Nephron progenitor cell (in vitro differentiated cells): ENCODE data around the gene LHFPL2.
"Not testable (repeated sequence)": the region's sequence is repeated elsewhere in the genome, so short reads cannot be mapped to it uniquely, and the experiment has no call there.

Experiments used
- DNase-seq: peaks from one replicate; pipeline ENCODE4 v3.0.0; 2021
- H3K27ac Mint-ChIP-seq: 2 replicates; pipeline ENCODE4 v1.8.0; 2021; ENCODE audit warnings: mild to moderate bottlenecking, moderate library complexity, mixed read lengths
- H3K27me3 Mint-ChIP-seq: 2 replicates; pipeline ENCODE4 v1.8.0; 2021; ENCODE audit warnings: mild to moderate bottlenecking, low read depth, mixed read lengths; ENCODE audit not compliant: poor library complexity
- H3K36me3 Mint-ChIP-seq: 2 replicates; pipeline ENCODE4 v1.8.0; 2021; ENCODE audit warnings: low read depth, mixed read lengths
- H3K4me1 Mint-ChIP-seq: 2 replicates; pipeline ENCODE4 v1.8.0; 2021; ENCODE audit warnings: mixed read lengths
- H3K4me3 Mint-ChIP-seq: 2 replicates; pipeline ENCODE4 v1.8.0; 2021; ENCODE audit warnings: mild to moderate bottlenecking, moderate library complexity, mixed read lengths
- H3K9me3 Mint-ChIP-seq: 2 replicates; pipeline ENCODE4 v1.8.0; 2021; ENCODE audit warnings: mild to moderate bottlenecking, moderate library complexity, mixed read lengths
- CTCF ChIP-seq: fragments of 200-600 bp; sonication (generic); IDR thresholded peaks from 2 replicates; pipeline ENCODE4 v1.5.0; 2021; ENCODE audit warnings: antibody characterized with exemption

LHFPL2 gene

GRCh38 chr5:78675956-78676730, 27.6 kb upstream of the LHFPL2 start:
- Mint-ChIP-seq H3K9me3 (peaks cover 14% of the 10 kb centered on the region), H3K27ac (no peak overlapping the region), H3K36me3 (peaks cover 4% of the 10 kb centered on the region), H3K27me3 (peaks cover 3% of the 10 kb centered on the region), H3K4me3 (no peak overlapping the region), H3K4me1 (peaks cover under 1% of the 10 kb centered on the region)
- no peak for DNase-seq
- no peak for TF ChIP-seq CTCF

DNA sequence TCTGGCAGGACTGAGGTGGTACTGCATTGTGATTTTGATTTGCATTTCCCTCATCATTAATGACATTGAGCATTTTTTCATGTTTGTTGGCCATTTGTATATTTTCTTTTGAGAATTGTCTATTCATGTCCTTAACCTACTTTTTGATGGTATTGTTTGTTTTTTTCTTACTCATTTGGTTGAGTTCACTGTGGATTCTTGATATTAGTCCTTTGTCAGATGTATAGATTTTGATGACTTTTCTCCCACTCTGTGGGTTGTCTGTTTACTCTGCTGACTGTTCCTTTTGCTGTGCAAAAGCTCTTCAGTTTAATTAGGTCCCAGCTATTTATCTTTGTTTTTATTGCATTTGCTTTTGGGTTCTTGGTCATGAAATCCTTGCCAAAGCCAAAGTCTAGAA, 25.3 kb upstream of the LHFPL2 start:
- not testable (repeated sequence) for H3K4me1 Mint-ChIP-seq, DNase-seq, H3K27ac Mint-ChIP-seq, H3K36me3 Mint-ChIP-seq, H3K4me3 Mint-ChIP-seq, H3K27me3 Mint-ChIP-seq
- peaks cover 14% of the 10 kb centered on the region for H3K9me3 Mint-ChIP-seq

DNA sequence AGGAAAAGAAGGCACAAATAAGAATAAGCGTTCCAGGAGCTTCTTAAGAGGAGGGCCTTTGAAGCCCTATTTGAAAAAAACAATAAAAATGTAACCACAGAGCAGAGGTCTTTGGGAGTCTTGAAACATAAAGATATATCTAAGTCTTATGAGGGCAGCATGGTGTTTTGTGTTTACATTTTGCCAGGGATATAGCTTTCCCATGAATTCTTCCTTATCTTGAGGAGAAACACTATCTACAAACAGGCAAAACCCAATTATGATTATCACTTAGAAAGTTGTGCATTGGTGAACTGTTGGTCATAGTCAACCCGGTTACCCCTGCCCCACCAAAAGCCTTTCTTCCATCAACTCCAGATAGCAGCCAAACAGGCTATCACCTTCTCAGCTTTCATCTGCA, 23.6 kb upstream of the LHFPL2 start:
- Mint-ChIP-seq H3K27me3 (peaks cover 1% of the 10 kb centered on the region), H3K36me3 (peaks cover 4% of the 10 kb centered on the region), H3K9me3 (peaks cover 14% of the 10 kb centered on the region), H3K27ac (no peak overlapping the region), H3K4me3 (no peak overlapping the region), H3K4me1 (peaks cover 23% of the 10 kb centered on the region)
- TF ChIP-seq CTCF = no peak
- no peak for DNase-seq

DNA sequence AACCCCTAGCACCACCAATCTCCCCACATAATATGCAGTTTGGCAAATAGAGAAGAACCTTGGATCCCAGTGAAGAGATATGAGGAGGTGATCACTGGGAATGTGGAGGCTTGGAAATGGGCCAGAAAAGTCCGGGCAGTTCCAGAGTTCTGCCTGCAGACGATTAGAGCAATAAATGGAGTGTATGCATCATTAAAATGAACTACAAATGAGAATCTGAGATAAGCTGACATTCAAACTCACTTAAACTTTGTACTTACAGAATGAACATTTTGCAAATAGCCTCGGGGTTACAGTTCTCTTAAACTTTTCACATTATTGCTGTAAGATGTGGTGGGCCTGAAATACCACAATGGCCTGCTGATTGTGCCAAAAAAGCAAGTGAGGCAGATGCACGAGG, 23.0 kb upstream of the LHFPL2 start:
- H3K27me3 Mint-ChIP-seq = peaks cover 2% of the 10 kb centered on the region
- no peak for DNase-seq
- H3K4me3 Mint-ChIP-seq = no peak overlapping the region
- H3K36me3 Mint-ChIP-seq = peaks cover 4% of the 10 kb centered on the region
- no peak overlapping the region for H3K27ac Mint-ChIP-seq
- H3K4me1 Mint-ChIP-seq = peaks cover 25% of the 10 kb centered on the region
- peaks cover 14% of the 10 kb centered on the region for H3K9me3 Mint-ChIP-seq
- TF ChIP-seq CTCF = no peak

GRCh38 chr5:78670701-78671269, 22.2 kb upstream of the LHFPL2 start:
- peaks cover 33% of the 10 kb centered on the region for H3K4me1 Mint-ChIP-seq
- H3K27me3 Mint-ChIP-seq = peaks cover 6% of the 10 kb centered on the region
- H3K36me3 Mint-ChIP-seq = peaks cover 4% of the 10 kb centered on the region
- TF ChIP-seq CTCF = no peak
- H3K27ac Mint-ChIP-seq = no peak overlapping the region
- H3K4me3 Mint-ChIP-seq = no peak overlapping the region
- H3K9me3 Mint-ChIP-seq = peaks cover 14% of the 10 kb centered on the region
- no peak for DNase-seq

- peaks cover 8% of the 10 kb centered on the region for H3K9me3 Mint-ChIP-seq
- no peaks in the 10 kb centered on the region for H3K36me3 Mint-ChIP-seq
- H3K27me3 Mint-ChIP-seq = peaks cover 8% of the 10 kb centered on the region
- no peak for TF ChIP-seq CTCF
- peaks cover 38% of the 10 kb centered on the region for H3K4me1 Mint-ChIP-seq
- no peak overlapping the region for H3K4me3 Mint-ChIP-seq
- no peak overlapping the region for H3K27ac Mint-ChIP-seq
- DNase-seq = no peak
These were observed 20.8 kb upstream of the LHFPL2 start for GRCh38 chr5:78669331-78669730.
